ENCODE results near the gene CCND3.

- TF ChIP-seq CTCF (IDR thresholded peaks at IDR 0.05) (no peak), POLR2A (IDR thresholded peaks at IDR 0.05) (no peak)
These were observed 24.8 kb upstream of the CCND3 start for GRCh38 chr6:41966214-41966920.

Data from adrenal gland (tissue), 5 donors.